DOHH2 (cell line): ENCODE results near the gene B4GALT5.

ENCODE experiments used
- H3F3A ChIP-seq: fragments of 200-600 bp; sonication (generic), shearing (Covaris generic); 2 replicates; pipeline ENCODE4 v1.6.0; 2016; ENCODE audit warnings: antibody characterized with exemption, mild to moderate bottlenecking; ENCODE audit not compliant: control insufficient read depth, insufficient read depth
- H3K27ac ChIP-seq: fragments of 200-600 bp; sonication (generic); 2 replicates; pipeline ENCODE4 v1.5.1; 2014; ENCODE audit warnings: low read depth, mild to moderate bottlenecking, low read length, moderate library complexity
- H3K27me3 ChIP-seq: fragments of 200-600 bp; sonication (generic); 2 replicates; pipeline ENCODE4 v1.6.1; 2014; ENCODE audit warnings: mild to moderate bottlenecking, low read length, mixed read lengths; ENCODE audit not compliant: control insufficient read depth
- H3K36me3 ChIP-seq: fragments of 200-600 bp; sonication (generic); 2 replicates; pipeline ENCODE4 v1.6.1; 2014; ENCODE audit warnings: mild to moderate bottlenecking, low read length, moderate library complexity, mixed read lengths; ENCODE audit not compliant: control insufficient read depth
- H3K4me1 ChIP-seq: fragments of 200-600 bp; sonication (generic); 2 replicates; pipeline ENCODE4 v1.6.1; 2014; ENCODE audit warnings: mild to moderate bottlenecking, low read length, mixed read lengths; ENCODE audit not compliant: control insufficient read depth
- H3K4me2 ChIP-seq: fragments of 200-600 bp; sonication (generic); 2 replicates; pipeline ENCODE4 v1.6.0; 2014; ENCODE audit warnings: mild to moderate bottlenecking, low read length, moderate library complexity
- H3K4me3 ChIP-seq: fragments of 200-600 bp; sonication (generic); 2 replicates; pipeline ENCODE4 v1.5.1; 2014; ENCODE audit warnings: mild to moderate bottlenecking, low read length, mixed read lengths
- H3K79me2 ChIP-seq: fragments of 200-600 bp; sonication (generic); 2 replicates; pipeline ENCODE4 v1.6.1; 2014; ENCODE audit warnings: mild to moderate bottlenecking, low read length, mixed read lengths; ENCODE audit not compliant: control insufficient read depth
- H3K9me2 ChIP-seq: fragments of 200-600 bp; sonication (generic); replicated peaks from 2 replicates; pipeline ENCODE4 v1.6.1; 2014; ENCODE audit warnings: mild to moderate bottlenecking, low read length, mixed read lengths; ENCODE audit not compliant: control insufficient read depth
- H3K9me3 ChIP-seq: fragments of 200-600 bp; sonication (generic); 2 replicates; pipeline ENCODE4 v1.6.1; 2014; ENCODE audit warnings: antibody characterized with exemption, low read length, mixed read lengths; ENCODE audit not compliant: control insufficient read depth, insufficient read depth
- H4K20me1 ChIP-seq: fragments of 200-600 bp; sonication (generic); 2 replicates; pipeline ENCODE4 v1.6.0; 2014; ENCODE audit warnings: low read depth, mild to moderate bottlenecking, antibody characterized with exemption, low read length, moderate library complexity; ENCODE audit not compliant: control insufficient read depth, insufficient read depth
- CTCF ChIP-seq: fragments of 200-600 bp; sonication (generic); IDR thresholded peaks from one replicate; pipeline ENCODE4 v1.5.1; 2014; ENCODE audit warnings: antibody characterized with exemption, mild to moderate bottlenecking, low read depth, low read length; ENCODE audit not compliant: poor library complexity, severe bottlenecking
- EZH2phosphoT487 ChIP-seq: fragments of 200-600 bp; sonication (generic); IDR thresholded peaks from 2 replicates; pipeline ENCODE4 v1.6.1; 2017; ENCODE audit warnings: borderline replicate concordance, mild to moderate bottlenecking, antibody characterized with exemption, low read length, moderate library complexity, mixed read lengths

Gene B4GALT5

GRCh38 chr20:49715466-49715865 is 1.8 kb upstream of the B4GALT5 start:
- H3K4me2 ChIP-seq, result no peak overlapping the region
- H3K36me3 ChIP-seq, result peaks cover 7% of the 10 kb centered on the region
- no peak overlapping the region for H3K4me3 ChIP-seq
- peaks cover 31% of the 10 kb centered on the region for H3K4me1 ChIP-seq
- H3K79me2 ChIP-seq, result peaks cover 37% of the 10 kb centered on the region
- no peaks in the 10 kb centered on the region for H3K9me2 ChIP-seq
- H3K9me3 ChIP-seq, result no peaks in the 10 kb centered on the region
- no peaks in the 10 kb centered on the region for H3K27me3 ChIP-seq
- H3K27ac ChIP-seq, result no peak overlapping the region
- TF ChIP-seq EZH2phosphoT487, result no peak
- no peak for TF ChIP-seq CTCF
- H3F3A ChIP-seq, result peaks cover 4% of the 10 kb centered on the region; the same call in 1 of the 2 replicates
- no peaks in the 10 kb centered on the region for H4K20me1 ChIP-seq

- Histone ChIP-seq H3K9me3 (no peaks in the 10 kb centered on the region), H3K4me3 (peak overlapping the region; percentile 94), H3K9me2 (no peaks in the 10 kb centered on the region), H3K4me2 (peak overlapping the region; percentile 80), H3K79me2 (peaks cover 60% of the 10 kb centered on the region), H3K4me1 (peaks cover 54% of the 10 kb centered on the region), H4K20me1 (peaks cover 8% of the 10 kb centered on the region; the same call in 1 of the 2 replicates), H3F3A (peaks cover 4% of the 10 kb centered on the region; the same call in 1 of the 2 replicates), H3K36me3 (peaks cover 11% of the 10 kb centered on the region), H3K27me3 (no peaks in the 10 kb centered on the region), H3K27ac (peak overlapping the region; percentile 62)
- TF ChIP-seq EZH2phosphoT487, result no peak
Observed at GRCh38 chr20:49712996-49713752, 504 bp downstream of the B4GALT5 start.

GRCh38 chr20:49712646-49712995 is 1.1 kb downstream of the B4GALT5 start:
- Histone ChIP-seq H3K27ac (peak overlapping the region; percentile 62), H4K20me1 (peaks cover 8% of the 10 kb centered on the region; the same call in 1 of the 2 replicates), H3K4me3 (peak overlapping the region; percentile 94), H3K79me2 (peaks cover 66% of the 10 kb centered on the region), H3K4me2 (peak overlapping the region; percentile 80), H3K4me1 (peaks cover 55% of the 10 kb centered on the region), H3K27me3 (no peaks in the 10 kb centered on the region), H3K36me3 (peaks cover 11% of the 10 kb centered on the region), H3K9me3 (no peaks in the 10 kb centered on the region), H3F3A (peaks cover 4% of the 10 kb centered on the region; the same call in 1 of the 2 replicates), H3K9me2 (no peaks in the 10 kb centered on the region)
- no peak for TF ChIP-seq EZH2phosphoT487
- no peak for TF ChIP-seq CTCF

- TF ChIP-seq CTCF (no peak), EZH2phosphoT487 (no peak)
- Histone ChIP-seq H3K9me2 (no peaks in the 10 kb centered on the region), H3F3A (peaks cover 4% of the 10 kb centered on the region; the same call in 1 of the 2 replicates), H4K20me1 (peaks cover 8% of the 10 kb centered on the region; the same call in 1 of the 2 replicates), H3K27me3 (no peaks in the 10 kb centered on the region), H3K36me3 (peaks cover 11% of the 10 kb centered on the region), H3K27ac (no peak overlapping the region), H3K79me2 (peaks cover 71% of the 10 kb centered on the region), H3K4me3 (peak overlapping the region; percentile 94), H3K4me1 (peaks cover 60% of the 10 kb centered on the region), H3K9me3 (no peaks in the 10 kb centered on the region), H3K4me2 (peak overlapping the region; percentile 80)
Observed at GRCh38 chr20:49712118-49712517, 1.6 kb downstream of the B4GALT5 start.
